ENCODE results near the gene EPHA6.
"Not testable (repeated sequence)": the region's sequence is repeated elsewhere in the genome, so short reads cannot be mapped to it uniquely, and the experiment has no call there.

EPHA6 gene

DNA sequence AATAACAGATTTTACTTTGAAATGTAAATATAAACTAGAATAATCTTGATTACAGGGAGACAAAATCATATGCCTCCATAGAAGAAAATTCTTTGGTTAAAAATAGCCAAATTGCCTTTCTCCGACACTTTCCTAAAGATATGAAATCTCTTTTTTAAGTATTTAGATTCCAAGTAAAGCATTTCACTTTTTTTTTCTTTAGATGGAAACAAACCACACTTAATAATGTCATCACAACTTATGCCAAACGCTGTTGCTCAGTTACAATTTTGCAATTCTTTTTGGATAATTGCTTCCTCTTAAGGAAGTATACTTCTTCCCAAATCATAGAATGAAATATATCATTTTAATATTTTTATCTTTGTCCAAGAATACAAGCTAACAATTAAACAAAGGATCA, 656.1 kb downstream of the EPHA6 start:
- H3K4me1 ChIP-seq (ENCODE audit: control insufficient read depth, low read depth, low read length): no peaks in the 10 kb centered on the region
- H3K79me2 ChIP-seq (ENCODE audit: control insufficient read depth, insufficient read depth, low read length): no peaks in the 10 kb centered on the region
- H2BK5ac ChIP-seq (ENCODE audit: low read length): no peak overlapping the region
- no peak for DNase-seq
- H3K27me3 ChIP-seq (ENCODE audit: insufficient read depth, low read length, poor library complexity): no peaks in the 10 kb centered on the region
- no peak overlapping the region for H4K5ac ChIP-seq (ENCODE audit: low read length)
- H3K9ac ChIP-seq (ENCODE audit: low read length): no peak overlapping the region
- no peak overlapping the region for H4K8ac ChIP-seq (ENCODE audit: low read depth, low read length)
- no peak overlapping the region for H3K4ac ChIP-seq (ENCODE audit: low read depth, low read length)
- H2BK120ac ChIP-seq (ENCODE audit: low read depth, low read length): no peak overlapping the region
- WGBS (ENCODE audit: extremely low coverage, insufficient coverage, low lambda C conversion rate): no CpG with 5 or more reads among the region's 2 CpGs
- no peak overlapping the region for H3K27ac ChIP-seq (ENCODE audit: low read depth, low read length)
- H2BK15ac ChIP-seq (replicated peaks; ENCODE audit: low read depth): no peak overlapping the region
- H3K36me3 ChIP-seq (ENCODE audit: control insufficient read depth, insufficient read depth, low read length): no peaks in the 10 kb centered on the region
- H3K56ac ChIP-seq (ENCODE audit: low read length): no peak overlapping the region
- no peak overlapping the region for H3K18ac ChIP-seq (ENCODE audit: low read length)
- H2AK5ac ChIP-seq (ENCODE audit: low read length): no peak overlapping the region
- H3K4me2 ChIP-seq (ENCODE audit: low read length): no peak overlapping the region
- no peaks in the 10 kb centered on the region for H3K79me1 ChIP-seq (ENCODE audit: low read length)
- H3K4me3 ChIP-seq (ENCODE audit: low read length): no peak overlapping the region
- no peak overlapping the region for H3K23ac ChIP-seq (ENCODE audit: low read length)

DNA sequence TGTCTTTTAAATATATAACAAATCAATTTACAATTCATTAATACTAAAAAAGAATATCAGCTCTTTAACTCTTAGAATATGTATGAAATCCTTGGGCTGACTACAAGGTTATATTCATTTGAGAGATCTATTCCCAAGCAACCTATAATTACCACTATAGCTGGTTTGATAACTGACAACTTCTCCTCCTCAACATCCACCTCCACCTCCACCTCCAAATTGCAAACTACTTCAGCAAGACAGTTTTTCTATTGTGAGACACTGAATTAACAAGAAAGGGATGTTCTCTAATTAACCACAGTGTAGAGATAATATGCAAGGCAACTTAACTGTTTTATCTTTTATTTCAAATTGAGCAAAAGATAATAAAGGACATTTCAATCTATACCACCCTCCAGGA, 665.3 kb downstream of the EPHA6 start:
- no peaks in the 10 kb centered on the region for H3K27me3 ChIP-seq (ENCODE audit: insufficient read depth, low read length, poor library complexity)
- no peak overlapping the region for H3K23ac ChIP-seq (ENCODE audit: low read length)
- H3K36me3 ChIP-seq (ENCODE audit: control insufficient read depth, insufficient read depth, low read length): no peaks in the 10 kb centered on the region
- H2BK5ac ChIP-seq (ENCODE audit: low read length): no peak overlapping the region
- H3K4me3 ChIP-seq (ENCODE audit: low read length): no peak overlapping the region
- H3K18ac ChIP-seq (ENCODE audit: low read length): no peak overlapping the region
- H2BK15ac ChIP-seq (replicated peaks; ENCODE audit: low read depth): no peak overlapping the region
- no peak overlapping the region for H3K27ac ChIP-seq (ENCODE audit: low read depth, low read length)
- H3K4ac ChIP-seq (ENCODE audit: low read depth, low read length): no peak overlapping the region
- no peak overlapping the region for H4K8ac ChIP-seq (ENCODE audit: low read depth, low read length)
- no peak overlapping the region for H3K4me2 ChIP-seq (ENCODE audit: low read length)
- DNase-seq: no peak
- no peak overlapping the region for H4K5ac ChIP-seq (ENCODE audit: low read length)
- no peak overlapping the region for H3K56ac ChIP-seq (ENCODE audit: low read length)
- H3K79me1 ChIP-seq (ENCODE audit: low read length): no peaks in the 10 kb centered on the region
- no peaks in the 10 kb centered on the region for H3K79me2 ChIP-seq (ENCODE audit: control insufficient read depth, insufficient read depth, low read length)
- H3K9ac ChIP-seq (ENCODE audit: low read length): no peak overlapping the region
- no peak overlapping the region for H2AK5ac ChIP-seq (ENCODE audit: low read length)
- no peak overlapping the region for H2BK120ac ChIP-seq (ENCODE audit: low read depth, low read length)
- H3K4me1 ChIP-seq (ENCODE audit: control insufficient read depth, low read depth, low read length): no peaks in the 10 kb centered on the region

DNA sequence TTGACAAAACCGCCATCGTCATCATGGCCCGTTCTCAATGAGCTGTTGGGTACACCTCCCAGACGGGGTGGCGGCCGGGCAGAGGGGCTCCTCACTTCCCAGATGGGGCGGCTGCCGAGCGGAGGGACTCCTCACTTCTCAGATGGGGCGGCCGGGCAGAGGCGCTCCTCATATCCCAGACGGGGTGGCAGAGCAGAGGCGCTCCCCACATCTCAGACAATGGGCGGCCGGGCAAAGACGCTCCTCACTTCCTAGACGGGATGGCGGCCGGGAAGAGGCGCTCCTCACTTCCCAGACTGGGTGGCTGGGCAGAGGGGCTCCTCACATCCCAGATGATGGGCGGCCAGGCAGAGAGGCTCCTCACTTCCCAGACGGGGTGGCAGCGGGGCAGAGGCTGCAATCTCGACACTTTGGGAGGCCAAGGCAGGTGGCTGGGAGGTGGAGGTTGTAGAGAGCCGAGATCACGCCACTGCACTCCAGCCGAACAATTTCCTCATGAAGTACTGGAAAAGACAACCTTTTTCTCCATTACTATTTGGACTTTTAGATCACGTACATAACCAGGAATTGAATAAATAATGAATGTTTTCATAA, 666.4 kb downstream of the EPHA6 start:
- not testable (repeated sequence) for H3K9ac ChIP-seq (ENCODE audit: low read length); H3K36me3 ChIP-seq (ENCODE audit: control insufficient read depth, insufficient read depth, low read length); H2BK15ac ChIP-seq (replicated peaks; ENCODE audit: low read depth); H3K79me1 ChIP-seq (ENCODE audit: low read length); H2AK5ac ChIP-seq (ENCODE audit: low read length); H3K27me3 ChIP-seq (ENCODE audit: insufficient read depth, low read length, poor library complexity); H3K23ac ChIP-seq (ENCODE audit: low read length); H3K4me3 ChIP-seq (ENCODE audit: low read length); H4K8ac ChIP-seq (ENCODE audit: low read depth, low read length); H2BK5ac ChIP-seq (ENCODE audit: low read length); H4K5ac ChIP-seq (ENCODE audit: low read length); DNase-seq; H3K4ac ChIP-seq (ENCODE audit: low read depth, low read length); H3K79me2 ChIP-seq (ENCODE audit: control insufficient read depth, insufficient read depth, low read length); H3K56ac ChIP-seq (ENCODE audit: low read length); H2BK120ac ChIP-seq (ENCODE audit: low read depth, low read length); H3K4me2 ChIP-seq (ENCODE audit: low read length); H3K27ac ChIP-seq (ENCODE audit: low read depth, low read length); H3K18ac ChIP-seq (ENCODE audit: low read length); H3K4me1 ChIP-seq (ENCODE audit: control insufficient read depth, low read depth, low read length)
- no CpG with 5 or more reads among the region's 29 CpGs for WGBS (ENCODE audit: extremely low coverage, insufficient coverage, low lambda C conversion rate)

DNA sequence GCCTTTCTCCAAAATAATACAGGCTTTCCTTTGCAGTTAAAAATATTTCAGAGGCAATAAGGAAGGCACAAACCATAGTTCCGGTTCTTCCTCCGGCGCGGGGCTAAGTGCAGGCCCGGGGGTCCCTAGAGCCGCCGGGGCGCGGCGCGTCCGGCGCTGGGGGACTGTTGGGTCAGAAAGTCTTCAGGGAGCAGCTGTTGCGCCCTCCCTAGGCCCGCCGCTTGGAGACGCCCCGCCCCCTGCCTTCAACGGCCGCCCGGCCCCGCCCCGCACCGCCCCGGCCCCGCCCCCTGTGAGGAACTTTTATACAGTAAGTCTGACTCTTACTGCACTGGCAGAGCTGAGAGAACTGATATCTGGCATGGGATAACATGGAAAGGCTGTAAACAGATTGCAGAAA, 667.0 kb downstream of the EPHA6 start:
- no peak overlapping the region for H2BK120ac ChIP-seq (ENCODE audit: low read depth, low read length)
- H3K4me2 ChIP-seq (ENCODE audit: low read length): no peak overlapping the region
- no peaks in the 10 kb centered on the region for H3K36me3 ChIP-seq (ENCODE audit: control insufficient read depth, insufficient read depth, low read length)
- no peak overlapping the region for H4K5ac ChIP-seq (ENCODE audit: low read length)
- no peak overlapping the region for H3K56ac ChIP-seq (ENCODE audit: low read length)
- no peak overlapping the region for H3K23ac ChIP-seq (ENCODE audit: low read length)
- no peak overlapping the region for H2BK5ac ChIP-seq (ENCODE audit: low read length)
- no peaks in the 10 kb centered on the region for H3K79me2 ChIP-seq (ENCODE audit: control insufficient read depth, insufficient read depth, low read length)
- no peaks in the 10 kb centered on the region for H3K4me1 ChIP-seq (ENCODE audit: control insufficient read depth, low read depth, low read length)
- H2BK15ac ChIP-seq (replicated peaks; ENCODE audit: low read depth): no peak overlapping the region
- no peak overlapping the region for H3K27ac ChIP-seq (ENCODE audit: low read depth, low read length)
- no peaks in the 10 kb centered on the region for H3K79me1 ChIP-seq (ENCODE audit: low read length)
- no peak overlapping the region for H3K4ac ChIP-seq (ENCODE audit: low read depth, low read length)
- no peak overlapping the region for H2AK5ac ChIP-seq (ENCODE audit: low read length)
- no peak overlapping the region for H3K18ac ChIP-seq (ENCODE audit: low read length)
- no peak overlapping the region for H3K9ac ChIP-seq (ENCODE audit: low read length)
- no peaks in the 10 kb centered on the region for H3K27me3 ChIP-seq (ENCODE audit: insufficient read depth, low read length, poor library complexity)
- H4K8ac ChIP-seq (ENCODE audit: low read depth, low read length): no peak overlapping the region
- DNase-seq: no peak
- H3K4me3 ChIP-seq (ENCODE audit: low read length): no peak overlapping the region
- WGBS (ENCODE audit: extremely low coverage, insufficient coverage, low lambda C conversion rate): no CpG with 5 or more reads among the region's 26 CpGs

DNA sequence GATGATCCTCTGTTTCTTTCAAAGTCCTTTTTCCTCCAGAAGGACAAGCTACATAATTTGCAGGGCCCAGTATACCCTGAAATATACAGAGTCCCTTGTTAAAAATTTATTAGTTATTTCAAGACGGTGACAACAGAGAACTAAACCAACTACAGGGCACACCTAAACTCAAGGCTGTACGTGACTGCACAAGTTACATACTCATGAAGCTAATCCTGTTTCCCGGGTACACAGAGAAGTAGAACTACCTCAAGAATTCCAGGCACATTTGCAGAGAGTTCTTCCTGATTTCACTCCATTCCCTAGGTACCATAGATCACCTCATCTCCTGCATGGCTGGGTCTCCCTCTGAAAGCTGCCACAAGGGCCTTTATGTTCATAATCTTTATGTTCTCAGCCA, 670.8 kb downstream of the EPHA6 start:
- Histone ChIP-seq H2BK5ac (ENCODE audit: low read length) (no peak overlapping the region), H3K36me3 (ENCODE audit: control insufficient read depth, insufficient read depth, low read length) (no peaks in the 10 kb centered on the region), H2BK15ac (replicated peaks; ENCODE audit: low read depth) (no peak overlapping the region), H3K23ac (ENCODE audit: low read length) (no peak overlapping the region), H3K4me2 (ENCODE audit: low read length) (no peak overlapping the region), H3K9ac (ENCODE audit: low read length) (no peak overlapping the region), H3K56ac (ENCODE audit: low read length) (no peak overlapping the region), H4K8ac (ENCODE audit: low read depth, low read length) (no peak overlapping the region), H3K27me3 (ENCODE audit: insufficient read depth, low read length, poor library complexity) (no peaks in the 10 kb centered on the region), H3K27ac (ENCODE audit: low read depth, low read length) (no peak overlapping the region), H3K4ac (ENCODE audit: low read depth, low read length) (no peak overlapping the region), H4K5ac (ENCODE audit: low read length) (no peak overlapping the region), H3K18ac (ENCODE audit: low read length) (no peak overlapping the region), H2AK5ac (ENCODE audit: low read length) (no peak overlapping the region), H3K4me3 (ENCODE audit: low read length) (no peak overlapping the region), H3K79me1 (ENCODE audit: low read length) (no peaks in the 10 kb centered on the region), H2BK120ac (ENCODE audit: low read depth, low read length) (no peak overlapping the region), H3K4me1 (ENCODE audit: control insufficient read depth, low read depth, low read length) (no peaks in the 10 kb centered on the region), H3K79me2 (ENCODE audit: control insufficient read depth, insufficient read depth, low read length) (no peaks in the 10 kb centered on the region)
- DNase-seq: no peak
- no CpG with 5 or more reads among the region's 3 CpGs for WGBS (ENCODE audit: extremely low coverage, insufficient coverage, low lambda C conversion rate)

DNA sequence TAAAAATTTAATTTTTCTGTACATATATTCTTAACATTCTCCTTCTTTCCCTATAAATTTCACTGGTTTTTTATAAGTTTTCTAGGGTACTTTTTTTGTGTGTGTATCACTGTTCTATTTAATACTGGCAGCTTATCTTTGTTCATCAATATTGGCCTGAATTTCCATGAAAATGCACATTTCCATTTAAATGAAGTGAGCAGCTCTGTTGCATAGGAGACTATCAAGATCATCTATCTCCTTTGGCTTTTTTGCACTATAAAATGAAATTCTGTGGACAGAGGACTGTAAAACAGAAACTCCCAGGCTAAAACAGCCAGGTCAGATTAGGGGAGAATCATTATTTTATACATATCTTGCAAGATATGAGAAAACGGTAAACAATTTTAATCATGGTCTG, 673.2 kb downstream of the EPHA6 start:
- Histone ChIP-seq H3K4ac (ENCODE audit: low read depth, low read length) (no peak overlapping the region), H2BK15ac (replicated peaks; ENCODE audit: low read depth) (no peak overlapping the region), H3K4me1 (ENCODE audit: control insufficient read depth, low read depth, low read length) (no peaks in the 10 kb centered on the region), H3K79me2 (ENCODE audit: control insufficient read depth, insufficient read depth, low read length) (no peaks in the 10 kb centered on the region), H3K4me2 (ENCODE audit: low read length) (no peak overlapping the region), H2AK5ac (ENCODE audit: low read length) (no peak overlapping the region), H3K27me3 (ENCODE audit: insufficient read depth, low read length, poor library complexity) (no peaks in the 10 kb centered on the region), H3K36me3 (ENCODE audit: control insufficient read depth, insufficient read depth, low read length) (no peaks in the 10 kb centered on the region), H4K8ac (ENCODE audit: low read depth, low read length) (no peak overlapping the region), H2BK120ac (ENCODE audit: low read depth, low read length) (no peak overlapping the region), H3K23ac (ENCODE audit: low read length) (no peak overlapping the region), H3K4me3 (ENCODE audit: low read length) (no peak overlapping the region), H3K27ac (ENCODE audit: low read depth, low read length) (no peak overlapping the region), H3K56ac (ENCODE audit: low read length) (no peak overlapping the region), H3K79me1 (ENCODE audit: low read length) (no peaks in the 10 kb centered on the region), H2BK5ac (ENCODE audit: low read length) (no peak overlapping the region), H3K9ac (ENCODE audit: low read length) (no peak overlapping the region), H4K5ac (ENCODE audit: low read length) (no peak overlapping the region), H3K18ac (ENCODE audit: low read length) (no peak overlapping the region)
- no CpG with 5 or more reads among the region's 1 CpG for WGBS (ENCODE audit: extremely low coverage, insufficient coverage, low lambda C conversion rate)
- DNase-seq: no peak
